K562 (cell line): ENCODE results near the gene GHDC. TPM values are rescaled to one million over a fixed set of nuclear protein-coding genes. Genes with fewer than 3 reads are reported as not detected.

Experiments used
- ARID1B ChIP-seq: fragments of 450-650 bp; IDR thresholded peaks from 2 replicates; pipeline ENCODE4 v1.6.1; 2016; ENCODE audit warnings: antibody characterized with exemption, mild to moderate bottlenecking, inconsistent platforms
- BHLHE40 ChIP-seq: IDR thresholded peaks from 2 replicates; pipeline ENCODE4 v1.6.1; 2011; ENCODE audit warnings: low read length, improper control_type of control experiment
- CREBBP ChIP-seq: IDR thresholded peaks from one replicate; pipeline ENCODE4 v1.6.1; 2012; ENCODE audit warnings: low read depth, mild to moderate bottlenecking, control low read depth, inconsistent platforms, low read length
- E2F8 ChIP-seq: fragments of 450-650 bp; IDR thresholded peaks from 2 replicates; pipeline ENCODE4 v1.7.1; 2018; ENCODE audit warnings: mild to moderate bottlenecking, low read depth; ENCODE audit not compliant: partially characterized antibody
- ELF1 ChIP-seq: fragments of 200-800 bp; sonication (Bioruptor generic); IDR thresholded peaks from 2 replicates; pipeline ENCODE4 v1.6.1; 2016; ENCODE audit warnings: missing genetic modification characterization, missing compliant biosample characterization
- FOXK1 ChIP-seq: sonication (generic); formaldehyde crosslinking; IDR thresholded peaks from 2 replicates; pipeline ENCODE4 v1.8.0; 2022; ENCODE audit warnings: missing genetic modification reagents, mild to moderate bottlenecking, borderline replicate concordance
- HNRNPLL ChIP-seq: fragments of 200-400 bp; formaldehyde crosslinking; IDR thresholded peaks from 2 replicates; pipeline ENCODE4 v1.6.1; 2017; ENCODE audit warnings: low read length, low read depth, mild to moderate bottlenecking; ENCODE audit not compliant: poor library complexity, severe bottlenecking
- KDM1A ChIP-seq, 2 experiments: fragments of 450-650 bp; IDR thresholded peaks; 2 replicates each; pipeline ENCODE4 v1.6.1; 2016; ENCODE audit warnings: mild to moderate bottlenecking in 2 of 2
- KDM5B ChIP-seq: fragments of 200-600 bp; sonication (generic); IDR thresholded peaks from 2 replicates; pipeline ENCODE4 v1.6.1; 2012; ENCODE audit warnings: low read depth, mild to moderate bottlenecking, moderate library complexity, low read length, control low read depth, inconsistent platforms; ENCODE audit not compliant: insufficient replicate concordance
- KLF13 ChIP-seq: fragments of 450-650 bp; IDR thresholded peaks from 2 replicates; pipeline ENCODE4 v1.6.1; 2016; ENCODE audit warnings: missing genetic modification characterization, low read depth, mild to moderate bottlenecking, missing compliant biosample characterization, moderate library complexity, borderline replicate concordance
- MLX ChIP-seq, 2 experiments: fragments of 450-650 bp in 1 of 2; sonication (generic) in 1 of 2; formaldehyde crosslinking; conservative IDR thresholded peaks; 2 replicates each; pipeline versions ENCODE4 v1.4.0 to v1.8.1; 2020 to 2022; ENCODE audit warnings: mild to moderate bottlenecking in 1 of 2, missing genetic modification reagents in 1 of 2
- RFX7 ChIP-seq: fragments of 250-450 bp; sonication (Bioruptor Pico); IDR thresholded peaks from 2 replicates; pipeline ENCODE4 v1.5.1; 2021; ENCODE audit warnings: mild to moderate bottlenecking
- TEAD4 ChIP-seq, 2 experiments: sonication (generic) in 1 of 2; formaldehyde crosslinking in 1 of 2; IDR thresholded peaks; 2 replicates each; pipeline versions ENCODE4 v1.6.1 to v1.8.0; 2012 to 2022; ENCODE audit warnings: borderline replicate concordance in 1 of 2, inconsistent platforms in 1 of 2, low read length in 1 of 2, mild to moderate bottlenecking in 1 of 2, missing genetic modification reagents in 1 of 2
- TFAM ChIP-seq: fragments of 250-450 bp; sonication (Bioruptor Pico); conservative IDR thresholded peaks from 2 replicates; pipeline ENCODE4 v1.5.0; 2021; ENCODE audit warnings: mild to moderate bottlenecking, moderate library complexity
- TGIF2 ChIP-seq: sonication (generic); formaldehyde crosslinking; IDR thresholded peaks from 2 replicates; pipeline ENCODE4 v1.8.1; 2022; ENCODE audit warnings: mild to moderate bottlenecking, missing genetic modification reagents, moderate library complexity
- THAP12 ChIP-seq: fragments of 250-450 bp; sonication (Bioruptor Pico); IDR thresholded peaks from 2 replicates; pipeline ENCODE4 v1.9.0; 2021; ENCODE audit warnings: mild to moderate bottlenecking, inconsistent platforms
- ZNF146 ChIP-seq: IDR thresholded peaks from one replicate; pipeline ENCODE4 v1.6.1; 2018; ENCODE audit warnings: missing compliant biosample characterization; ENCODE audit not compliant: unreplicated experiment
- ZNF316 ChIP-seq: fragments of 450-650 bp; IDR thresholded peaks from 2 replicates; pipeline ENCODE4 v1.6.1; 2016
- ZNF785 ChIP-seq: fragments of 250-450 bp; sonication (Bioruptor Pico); IDR thresholded peaks from 2 replicates; pipeline ENCODE4 v1.4.0; 2020; ENCODE audit warnings: mild to moderate bottlenecking
- polyA plus RNA-seq, 8 experiments: library from polyadenylated mRNA; depleted of rRNA in 4 of 8; stranded (reverse) in 5 of 8; unstranded in 3 of 8; fragments of >200 nt; fragmentation: Nextera tagmentation in 2 of 8; fragmentation: Illumina TruSeq in 1 of 8; extraction: Ambion mirVana in 2 of 8; extraction: Trizol in 1 of 8; gene quantifications; 2 replicates each; pipeline versions ENCODE4 v1.2.1 to v1.2.3, GENCODE V29; 2011 to 2014; ENCODE audit warnings: inconsistent platforms in 1 of 8, missing spikeins in 1 of 8
- total RNA-seq, 7 experiments: library from RNA; depleted of rRNA in 6 of 7; stranded (reverse); fragments of >200 nt in 6 of 7; fragmentation: Illumina TruSeq in 2 of 7; extraction: Trizol in 2 of 7; gene quantifications; 2 replicates each; pipeline versions ENCODE4 v1.2.1 to v1.2.3, GENCODE V29; 2011 to 2021; ENCODE audit warnings: low replicate concordance in 1 of 7
- TF ChIP-seq, protein P1 (sequence below): sonication (generic); IDR thresholded peaks from 2 replicates; pipeline ENCODE4 v1.6.1; 2016

The GHDC gene
- total and polyA plus RNA-seq, 9 of the 15 experiments (the other 6 are each of a cell fraction or from before 2014, with no cell fraction given), result 0.65 to 23.2 (median 11.2) TPM

GRCh38 chr17:42153919-42154742, 40.2 kb downstream of the GHDC start (continued):
- no peak for TF ChIP-seq RFX7 (CRISPR knock-in tag)
- peak in 1 of 2 experiments; percentile 7; a peak in 1 of 4 replicates for TF ChIP-seq KDM1A (IDR thresholded peaks at IDR 0.05)
- TF ChIP-seq, protein P1, sequence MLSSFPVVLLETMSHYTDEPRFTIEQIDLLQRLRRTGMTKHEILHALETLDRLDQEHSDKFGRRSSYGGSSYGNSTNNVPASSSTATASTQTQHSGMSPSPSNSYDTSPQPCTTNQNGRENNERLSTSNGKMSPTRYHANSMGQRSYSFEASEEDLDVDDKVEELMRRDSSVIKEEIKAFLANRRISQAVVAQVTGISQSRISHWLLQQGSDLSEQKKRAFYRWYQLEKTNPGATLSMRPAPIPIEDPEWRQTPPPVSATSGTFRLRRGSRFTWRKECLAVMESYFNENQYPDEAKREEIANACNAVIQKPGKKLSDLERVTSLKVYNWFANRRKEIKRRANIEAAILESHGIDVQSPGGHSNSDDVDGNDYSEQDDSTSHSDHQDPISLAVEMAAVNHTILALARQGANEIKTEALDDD, result 0 out of 2 replicates have a peak, but pooled peaks have one; percentile 8
- TF ChIP-seq E2F8, result no peak
- TF ChIP-seq TGIF2 (CRISPR knock-in tag), result no peak
- no peak for TF ChIP-seq ZNF146
- peak; percentile 86 for TF ChIP-seq BHLHE40
- TF ChIP-seq CREBBP, result no peak
- TF ChIP-seq ZNF316, result peak; percentile 47; the same call in 1 of the 2 replicates
- peak; percentile 19 for TF ChIP-seq KDM5B
- TF ChIP-seq MLX (CRISPR knock-in tag; conservative IDR thresholded peaks at IDR 0.05), result no peak
- TF ChIP-seq TFAM (CRISPR knock-in tag), result no peak
- no peak for TF ChIP-seq THAP12 (CRISPR knock-in tag)
- no peak for TF ChIP-seq ZNF785 (CRISPR knock-in tag)
- TF ChIP-seq HNRNPLL, result peak; percentile 72
- no peak for TF ChIP-seq KLF13 (tag)
- 0 out of 2 replicates have a peak, but pooled peaks have one; percentile 1 for TF ChIP-seq TEAD4 (IDR thresholded peaks at IDR 0.05; ENCODE audit: low read length)
- TF ChIP-seq TEAD4 (CRISPR knock-in tag; IDR thresholded peaks at IDR 0.05; ENCODE audit: borderline replicate concordance), result no peak
- 0 out of 2 replicates have a peak, but pooled peaks have one; percentile 32 for TF ChIP-seq FOXK1 (CRISPR knock-in tag)
- TF ChIP-seq ARID1B, result 0 out of 2 replicates have a peak, but pooled peaks have one; percentile 4
- TF ChIP-seq ELF1 (tag), result no peak
